ENCODE data around the gene PWWP2B.

DNA sequence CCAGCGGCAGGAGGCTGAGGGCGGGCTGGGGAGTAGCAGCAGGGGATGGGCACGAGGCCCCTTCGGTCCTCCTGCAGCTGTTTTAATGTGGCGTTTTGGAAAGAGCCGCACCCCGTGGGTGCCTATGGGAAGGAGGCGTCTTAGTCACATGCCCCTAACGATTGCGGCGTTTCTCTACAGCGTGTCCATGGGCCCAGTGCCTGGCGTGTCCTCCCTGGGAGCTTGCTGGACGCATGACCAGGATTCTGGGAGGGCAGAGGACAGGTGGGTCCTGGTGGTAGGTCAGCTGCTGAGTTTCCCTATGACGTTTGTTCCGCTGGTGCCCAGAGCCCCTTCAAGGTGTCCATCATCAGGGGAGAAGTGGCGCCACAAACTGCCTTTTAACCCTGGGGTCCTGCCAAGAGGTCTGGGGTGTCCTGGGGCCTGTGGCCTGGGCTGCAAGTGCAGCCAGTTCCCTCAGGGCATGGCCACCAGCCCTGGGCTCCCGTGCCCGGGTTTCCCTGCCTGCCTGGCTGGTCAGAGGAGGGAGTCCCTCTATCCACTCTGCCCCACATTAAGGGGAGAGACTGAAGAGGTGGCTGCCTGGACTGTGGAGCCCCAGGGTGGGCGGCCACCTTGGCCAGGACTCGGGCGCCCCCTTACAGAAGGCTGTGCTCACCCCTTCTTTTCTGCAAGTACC lies 48.7 kb downstream of the PWWP2B start:
- TF ChIP-seq, protein P1, sequence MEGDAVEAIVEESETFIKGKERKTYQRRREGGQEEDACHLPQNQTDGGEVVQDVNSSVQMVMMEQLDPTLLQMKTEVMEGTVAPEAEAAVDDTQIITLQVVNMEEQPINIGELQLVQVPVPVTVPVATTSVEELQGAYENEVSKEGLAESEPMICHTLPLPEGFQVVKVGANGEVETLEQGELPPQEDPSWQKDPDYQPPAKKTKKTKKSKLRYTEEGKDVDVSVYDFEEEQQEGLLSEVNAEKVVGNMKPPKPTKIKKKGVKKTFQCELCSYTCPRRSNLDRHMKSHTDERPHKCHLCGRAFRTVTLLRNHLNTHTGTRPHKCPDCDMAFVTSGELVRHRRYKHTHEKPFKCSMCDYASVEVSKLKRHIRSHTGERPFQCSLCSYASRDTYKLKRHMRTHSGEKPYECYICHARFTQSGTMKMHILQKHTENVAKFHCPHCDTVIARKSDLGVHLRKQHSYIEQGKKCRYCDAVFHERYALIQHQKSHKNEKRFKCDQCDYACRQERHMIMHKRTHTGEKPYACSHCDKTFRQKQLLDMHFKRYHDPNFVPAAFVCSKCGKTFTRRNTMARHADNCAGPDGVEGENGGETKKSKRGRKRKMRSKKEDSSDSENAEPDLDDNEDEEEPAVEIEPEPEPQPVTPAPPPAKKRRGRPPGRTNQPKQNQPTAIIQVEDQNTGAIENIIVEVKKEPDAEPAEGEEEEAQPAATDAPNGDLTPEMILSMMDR (IDR thresholded peaks at IDR 0.05): no peak
- TF ChIP-seq POLR2A (IDR thresholded peaks at IDR 0.05): no peak

Measured in heart left ventricle (tissue), 13 donors.